Keratinocyte (primary cell): ENCODE results near the gene LRRC42. TPM values are rescaled to one million over a fixed set of nuclear protein-coding genes. Genes with fewer than 3 reads are reported as not detected.
A peak's percentile ranks its signal among the peaks of the same experiment; 100 is the strongest.

Source experiments
- DNase-seq: peaks from one replicate; pipeline ENCODE4 v3.0.0-alpha.2; 2011; ENCODE audit warnings: low read depth, missing footprints, low spot score
- FAIRE-seq: peaks from 2 replicates; lab custom pipeline; 2011; peaks lifted over from hg19 to GRCh38; lab: Jason Lieb, UNC
- H2AFZ ChIP-seq: 2 replicates; pipeline ENCODE4 v1.6.0; 2012; ENCODE audit warnings: low read length, control low read depth, inconsistent platforms; ENCODE audit not compliant: control insufficient read depth
- H3K27ac ChIP-seq: 2 replicates; pipeline ENCODE4 v1.5.1; 2011; ENCODE audit warnings: low read length; ENCODE audit not compliant: control insufficient read depth, insufficient read depth
- H3K27me3 ChIP-seq: 3 replicates; pipeline ENCODE4 v1.6.0; 2011; ENCODE audit warnings: low read length; ENCODE audit not compliant: control insufficient read depth, insufficient read depth; ENCODE audit errors: extremely low read depth
- H3K36me3 ChIP-seq, 2 experiments: 2 replicates in 1 of 2; 3 replicates in 1 of 2; pipeline ENCODE4 v1.5.1; 2011; ENCODE audit warnings: low read length in 2 of 2, mild to moderate bottlenecking in 1 of 2; ENCODE audit not compliant: control insufficient read depth in 2 of 2, insufficient read depth in 2 of 2; ENCODE audit errors: extremely low read depth in 1 of 2
- H3K4me1 ChIP-seq: 3 replicates; pipeline ENCODE4 v1.5.1; 2011; ENCODE audit warnings: low read length; ENCODE audit not compliant: control insufficient read depth, insufficient read depth; ENCODE audit errors: extremely low read depth
- H3K4me2 ChIP-seq: 3 replicates; pipeline ENCODE4 v1.6.0; 2011; ENCODE audit warnings: low read depth, low read length; ENCODE audit not compliant: control insufficient read depth, insufficient read depth; ENCODE audit errors: extremely low read depth
- H3K4me3 ChIP-seq, 3 experiments: fragments of 200-600 bp in 1 of 3; sonication (generic) in 1 of 3; 2 replicates in 2 of 3; 3 replicates in 1 of 3; pipeline ENCODE4 v1.5.1; 2011 to 2016; ENCODE audit warnings: low read length in 3 of 3, mild to moderate bottlenecking in 3 of 3, control low read depth in 2 of 3, inconsistent platforms in 1 of 3, low read depth in 1 of 3, mixed read lengths in 1 of 3, mixed run types in 1 of 3, moderate library complexity in 1 of 3; ENCODE audit not compliant: control insufficient read depth in 2 of 3, insufficient read depth in 2 of 3; ENCODE audit errors: extremely low read depth in 1 of 3
- H3K79me2 ChIP-seq: 2 replicates; pipeline ENCODE4 v1.6.0; 2012; ENCODE audit warnings: low read length; ENCODE audit not compliant: control insufficient read depth, insufficient read depth
- H3K9ac ChIP-seq: 3 replicates; pipeline ENCODE4 v1.6.0; 2011; ENCODE audit warnings: low read length; ENCODE audit not compliant: control insufficient read depth, insufficient read depth; ENCODE audit errors: extremely low read depth
- H3K9me1 ChIP-seq: 3 replicates; pipeline ENCODE4 v1.6.0; 2011; ENCODE audit warnings: low read length; ENCODE audit not compliant: control insufficient read depth, insufficient read depth; ENCODE audit errors: extremely low read depth
- H3K9me3 ChIP-seq: 2 replicates; pipeline ENCODE4 v1.5.1; 2012; ENCODE audit warnings: low read depth, low read length; ENCODE audit not compliant: control insufficient read depth
- H4K20me1 ChIP-seq: 3 replicates; pipeline ENCODE4 v1.6.0; 2011; ENCODE audit warnings: low read length; ENCODE audit not compliant: control insufficient read depth, insufficient read depth; ENCODE audit errors: extremely low read depth
- EZH2 ChIP-seq: IDR thresholded peaks from one replicate; pipeline ENCODE4 v1.6.1; 2012; ENCODE audit warnings: inconsistent platforms, mild to moderate bottlenecking, low read length, moderate library complexity
- dilution Hi-C: fragments of 300-500 bp; cut with MboI; formaldehyde crosslinking; loops from one replicate; pipeline ENCODE4 v1.7.0; 2020; ENCODE audit warnings: low sequenced_read_pairs; ENCODE audit not compliant: extremely low pct_ligation_motif_present
- polyA plus RNA-seq, 5 experiments: library from polyadenylated mRNA; depleted of rRNA in 3 of 5; stranded (reverse) in 3 of 5; stranded (forward) in 1 of 5; unstranded in 1 of 5; fragments of >200 nt; gene quantifications; 1 replicate in 1 of 5; 2 replicates in 3 of 5; 3 replicates in 1 of 5; pipeline versions ENCODE4 v1.2.1 to v1.2.3, GENCODE V29; 2011 to 2012; ENCODE audit warnings: missing spikeins in 2 of 5, low read depth in 1 of 5, low replicate concordance in 1 of 5
- TF ChIP-seq, protein P1 (sequence below), 3 experiments: IDR thresholded peaks in 1 of 3; conservative IDR thresholded peaks in 1 of 3; optimal IDR thresholded peaks in 1 of 3; 2 replicates in 2 of 3; 3 replicates in 1 of 3; pipeline versions ENCODE3 to v1.5.1; 2011; ENCODE audit warnings: low read length in 3 of 3, mild to moderate bottlenecking in 3 of 3, moderate library complexity in 2 of 3, control low read depth in 1 of 3, inconsistent platforms in 1 of 3; ENCODE audit not compliant: insufficient read depth in 2 of 3; ENCODE audit errors: extremely low read depth in 1 of 3

LRRC42 gene
- polyA plus RNA-seq, 1 donor (not counting 4 experiments of a cell fraction or from before 2014, with no cell fraction given), result 61.8 TPM

DNA sequence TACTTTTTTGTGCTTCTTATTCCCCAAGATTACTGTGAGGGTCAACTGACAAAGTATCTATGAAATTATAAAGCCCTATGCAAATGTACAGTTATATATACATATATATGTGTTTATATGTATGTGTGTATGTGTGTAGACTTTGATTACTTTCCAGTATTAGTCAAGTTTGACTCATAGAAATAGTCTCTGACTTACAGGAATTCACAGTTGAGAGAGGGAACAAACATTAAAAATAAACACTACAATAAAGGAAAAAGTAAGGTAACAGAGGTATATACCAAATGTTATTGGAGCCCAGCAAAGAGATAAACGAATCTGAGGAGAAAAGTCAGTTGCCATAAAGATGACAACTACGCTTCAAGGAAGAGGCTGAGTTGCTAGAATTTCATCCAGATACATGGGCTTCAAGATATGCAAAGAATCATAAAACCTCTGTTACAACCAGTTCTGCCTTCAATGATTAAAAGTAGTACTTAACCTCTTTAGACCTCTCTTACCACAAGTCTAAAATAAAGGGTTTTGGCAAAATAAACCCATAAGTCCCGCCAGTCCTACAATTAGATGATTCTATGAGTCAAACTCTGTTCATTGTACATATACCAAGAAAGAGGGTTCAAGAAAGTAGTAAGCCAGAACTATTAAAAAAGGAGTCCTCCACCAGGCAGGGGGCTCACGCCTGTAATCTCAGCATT lies 7.9 kb upstream of the LRRC42 start:
- Histone ChIP-seq H3K4me2 (no peak overlapping the region), H3K9ac (no peak overlapping the region), H3K79me2 (peaks cover 3% of the 10 kb centered on the region), H3K9me1 (no peaks in the 10 kb centered on the region), H3K9me3 (peaks cover 2% of the 10 kb centered on the region), H2AFZ (no peak overlapping the region), H3K27ac (no peak overlapping the region), H3K36me3 (peaks cover 2 to 6% of the 10 kb centered on the region in 2 experiments), H3K4me3 (no peak overlapping the region), H3K4me1 (peaks cover 10% of the 10 kb centered on the region), H4K20me1 (no peaks in the 10 kb centered on the region), H3K27me3 (no peaks in the 10 kb centered on the region)
- DNase-seq (no peak), FAIRE-seq (no peak)
- dilution Hi-C loops, result no loop called here
- TF ChIP-seq EZH2, result no peak
- TF ChIP-seq, protein P1, sequence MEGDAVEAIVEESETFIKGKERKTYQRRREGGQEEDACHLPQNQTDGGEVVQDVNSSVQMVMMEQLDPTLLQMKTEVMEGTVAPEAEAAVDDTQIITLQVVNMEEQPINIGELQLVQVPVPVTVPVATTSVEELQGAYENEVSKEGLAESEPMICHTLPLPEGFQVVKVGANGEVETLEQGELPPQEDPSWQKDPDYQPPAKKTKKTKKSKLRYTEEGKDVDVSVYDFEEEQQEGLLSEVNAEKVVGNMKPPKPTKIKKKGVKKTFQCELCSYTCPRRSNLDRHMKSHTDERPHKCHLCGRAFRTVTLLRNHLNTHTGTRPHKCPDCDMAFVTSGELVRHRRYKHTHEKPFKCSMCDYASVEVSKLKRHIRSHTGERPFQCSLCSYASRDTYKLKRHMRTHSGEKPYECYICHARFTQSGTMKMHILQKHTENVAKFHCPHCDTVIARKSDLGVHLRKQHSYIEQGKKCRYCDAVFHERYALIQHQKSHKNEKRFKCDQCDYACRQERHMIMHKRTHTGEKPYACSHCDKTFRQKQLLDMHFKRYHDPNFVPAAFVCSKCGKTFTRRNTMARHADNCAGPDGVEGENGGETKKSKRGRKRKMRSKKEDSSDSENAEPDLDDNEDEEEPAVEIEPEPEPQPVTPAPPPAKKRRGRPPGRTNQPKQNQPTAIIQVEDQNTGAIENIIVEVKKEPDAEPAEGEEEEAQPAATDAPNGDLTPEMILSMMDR (optimal IDR thresholded peaks at IDR 0.05 in 1 of 3, IDR thresholded peaks at IDR 0.05 in 1 of 3, conservative IDR thresholded peaks at IDR 0.05 in 1 of 3; ENCODE audit: extremely low read depth in 1 of 3, insufficient read depth in 2 of 3, low read length in 3 of 3), result no peak

DNA sequence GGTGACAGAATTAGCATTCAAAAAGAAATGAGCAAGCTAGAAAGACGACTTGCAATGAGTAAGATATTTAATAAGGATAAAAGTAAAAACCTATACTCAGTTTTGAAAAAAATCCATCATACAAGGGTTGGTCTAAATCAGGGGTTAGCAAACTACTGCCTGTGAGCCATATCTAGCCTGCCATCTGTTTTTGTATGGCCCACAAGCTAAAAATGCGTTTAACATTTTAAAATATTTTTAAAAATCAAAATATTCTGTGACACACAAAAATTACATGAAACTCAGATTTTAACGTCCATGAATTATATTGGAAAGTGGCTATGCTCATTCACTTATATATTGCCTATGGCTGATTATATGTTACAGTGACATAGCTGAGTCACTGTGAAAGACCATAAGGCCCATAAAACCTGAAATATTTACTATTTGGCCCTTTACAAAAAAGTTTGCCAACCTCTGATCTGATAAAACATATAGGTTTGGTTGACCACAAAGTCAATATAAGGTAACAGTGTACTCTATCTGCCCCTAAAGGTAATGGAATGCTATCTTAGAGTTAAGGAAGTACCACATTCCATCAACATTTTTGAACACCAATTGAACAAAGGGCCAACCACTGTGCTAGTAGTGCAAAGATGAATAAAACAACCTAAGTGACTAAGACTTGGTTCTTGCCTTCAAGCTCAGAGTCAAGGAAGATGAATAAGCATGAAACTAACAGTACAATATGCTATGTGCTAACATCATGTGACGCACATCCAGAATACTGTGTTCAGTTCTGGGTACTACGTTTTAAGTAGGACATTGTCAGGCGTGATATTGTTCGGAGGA lies 3.8 kb upstream of the LRRC42 start:
- no peaks in the 10 kb centered on the region for H3K27me3 ChIP-seq
- H3K79me2 ChIP-seq, result peaks cover 24% of the 10 kb centered on the region
- no peak overlapping the region for H3K9ac ChIP-seq
- no peak overlapping the region for H3K4me2 ChIP-seq
- no peaks in the 10 kb centered on the region for H3K9me1 ChIP-seq
- H3K4me3 ChIP-seq, result no peak overlapping the region
- no peaks in the 10 kb centered on the region for H4K20me1 ChIP-seq
- no peak for TF ChIP-seq EZH2
- TF ChIP-seq, protein P1 (optimal IDR thresholded peaks at IDR 0.05 in 1 of 3, IDR thresholded peaks at IDR 0.05 in 1 of 3, conservative IDR thresholded peaks at IDR 0.05 in 1 of 3; ENCODE audit: extremely low read depth in 1 of 3, insufficient read depth in 2 of 3, low read length in 3 of 3), result no peak
- FAIRE-seq (peak; percentile 87), DNase-seq (peak; percentile 50)
- no peaks in the 10 kb centered on the region for H3K36me3 ChIP-seq
- H3K9me3 ChIP-seq, result no peaks in the 10 kb centered on the region
- dilution Hi-C loops, result no loop called here
- peaks cover 17% of the 10 kb centered on the region for H3K4me1 ChIP-seq
- H2AFZ ChIP-seq, result no peak overlapping the region
- peak overlapping the region; percentile 15 for H3K27ac ChIP-seq
